SKM-1 treated with dmso at 0.1 percent for 144 hours (cell line): Measurements from ENCODE around the gene FAM199X.

Experiments used
- DNase-seq: peaks from one replicate; lab custom pipeline; 2025; ENCODE audit not compliant: unreplicated experiment; lab: John Stamatoyannopoulos, UW

FAM199X gene

DNA sequence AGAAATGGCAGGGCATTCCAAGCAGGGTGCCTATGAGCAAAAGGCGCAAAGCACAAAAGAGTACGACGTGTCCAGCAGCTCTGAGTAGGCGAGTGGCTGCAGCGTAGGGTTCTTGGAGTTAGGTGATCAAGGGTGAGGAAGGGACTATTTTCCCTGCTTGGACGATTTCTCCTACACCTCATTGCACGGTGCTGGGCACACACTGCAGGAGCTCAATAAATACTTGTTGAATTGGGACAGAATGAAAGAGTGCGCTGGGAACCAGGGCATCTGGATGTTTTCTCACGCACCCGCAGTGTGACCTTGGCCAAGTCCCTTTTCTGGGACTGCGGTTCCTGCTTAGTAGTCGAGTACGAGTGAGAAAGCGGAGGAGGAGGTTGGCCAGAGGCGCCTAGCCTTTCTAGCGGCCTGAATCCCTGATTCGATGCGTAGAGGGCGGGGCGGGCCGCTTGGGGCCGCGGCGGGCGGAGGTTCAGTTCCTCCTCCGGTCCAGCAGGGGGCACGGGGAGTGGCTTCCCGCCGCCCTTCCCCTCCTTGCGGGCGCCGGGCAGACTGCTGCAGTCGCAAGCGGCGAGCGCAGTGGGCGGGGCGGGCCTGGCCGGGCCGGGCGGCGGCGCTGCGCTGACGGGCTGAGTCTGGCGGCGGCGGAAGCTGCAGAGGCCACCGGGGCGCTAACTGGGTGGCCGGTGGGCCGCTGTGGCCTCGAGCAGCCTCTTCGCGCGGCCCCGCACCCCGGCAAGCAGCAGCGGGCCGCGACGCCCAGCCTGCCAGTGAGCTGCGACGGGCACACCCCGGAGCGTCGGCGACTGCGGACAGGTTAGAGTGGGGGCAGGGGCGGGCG, at the start of gene FAM199X:
Gene FAM199X (plus strand): TSS at position 560 of the 841 bp plus-strand sequence. CDS start 333 bp downstream, outside the sequence.
- peak; percentile 76 for DNase-seq

DNA sequence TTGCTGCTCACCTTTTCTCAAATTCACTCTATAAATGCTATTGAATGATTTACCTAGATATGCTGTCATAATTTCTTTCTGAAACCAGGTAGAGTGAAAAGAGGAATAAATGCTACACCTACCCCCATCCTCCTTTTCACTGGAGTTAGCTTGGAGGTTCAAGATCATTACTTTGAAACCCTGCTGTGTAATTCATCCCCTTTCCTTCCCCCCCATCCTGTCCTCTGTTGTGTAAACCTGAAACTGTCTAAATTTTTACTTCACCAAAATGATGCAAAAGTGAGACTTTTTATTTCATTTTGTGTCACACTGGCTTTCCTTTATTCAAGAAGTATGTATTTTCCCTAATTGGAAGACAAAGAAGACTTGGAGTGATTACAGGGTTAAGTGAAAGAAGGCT, 48.5 kb upstream of the FAM199X start:
- DNase-seq: no peak

DNA sequence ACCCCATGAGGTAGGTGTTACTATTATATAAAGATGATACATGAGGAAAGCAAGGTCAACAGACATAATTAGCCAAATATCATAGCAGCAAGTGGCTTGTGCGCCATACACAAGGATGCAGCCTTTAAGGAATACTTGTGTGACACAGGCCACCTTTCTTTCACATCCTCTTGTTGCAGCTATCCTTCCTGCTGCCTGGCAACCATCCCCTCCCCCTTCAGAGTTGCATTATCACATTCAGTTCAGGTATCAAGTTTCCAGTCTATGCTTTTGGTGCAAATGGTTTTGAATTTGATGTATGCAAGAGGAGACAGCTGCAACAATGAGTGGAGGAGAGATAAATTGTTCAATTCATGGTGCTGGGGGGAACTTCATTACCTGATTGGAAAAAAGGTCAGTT, 47.5 kb upstream of the FAM199X start:
- no peak for DNase-seq

DNA sequence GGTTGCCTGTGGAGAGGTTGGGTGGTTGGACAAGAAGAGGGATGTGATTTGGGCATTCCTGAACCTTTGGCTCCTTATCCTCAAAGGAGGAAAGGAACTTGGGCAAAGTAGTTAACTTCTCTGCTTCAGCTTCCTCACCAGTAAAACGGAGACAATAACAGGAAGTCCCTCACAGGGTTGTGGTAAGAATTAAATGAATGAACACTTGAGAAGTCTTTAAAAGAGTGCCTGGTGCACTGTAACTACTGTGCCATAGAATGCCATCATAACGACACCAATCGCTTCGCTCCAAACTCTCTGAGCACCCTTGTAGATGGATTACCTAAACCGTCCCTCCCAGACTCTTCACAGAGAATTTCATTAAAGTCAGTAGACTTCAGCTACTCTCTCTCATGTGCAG, 43.4 kb upstream of the FAM199X start:
- DNase-seq: peak; percentile 29

DNA sequence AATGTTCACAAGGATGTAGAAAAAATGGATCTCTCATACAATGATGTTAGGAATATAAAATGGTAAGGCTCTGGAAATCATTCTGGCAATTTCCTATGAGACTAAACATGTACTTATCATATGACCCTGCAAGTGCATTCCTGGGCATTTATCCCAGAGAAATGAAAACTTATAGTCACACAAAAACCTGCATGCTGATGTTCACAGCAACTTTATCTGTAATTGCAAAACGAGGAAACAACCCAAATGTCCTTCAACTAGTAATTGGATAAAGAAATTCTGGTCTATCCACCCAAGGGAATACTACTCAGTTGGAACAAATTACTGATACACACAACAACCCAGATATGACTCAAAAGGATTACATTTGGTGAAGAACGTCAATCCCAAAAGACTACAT, 39.4 kb upstream of the FAM199X start:
- DNase-seq: no peak

DNA sequence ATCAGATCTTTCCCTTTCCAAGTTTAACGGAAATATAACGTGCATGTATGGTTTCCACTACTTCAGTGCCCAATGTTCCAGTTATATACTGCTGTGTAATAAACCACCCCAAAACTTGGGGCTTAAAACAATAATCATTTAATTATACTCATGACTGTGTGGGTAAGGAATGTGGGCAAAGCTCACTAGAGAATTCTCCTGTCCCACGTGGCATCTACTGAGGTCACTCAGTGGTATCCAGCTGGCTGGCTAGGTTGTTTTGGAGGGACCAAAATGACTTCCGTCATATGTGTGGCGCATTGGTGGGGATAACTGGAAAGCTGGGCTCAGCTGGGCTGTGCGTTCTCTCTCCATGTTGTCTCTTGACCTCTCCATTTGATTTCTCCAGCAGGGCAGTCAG, 35.4 kb upstream of the FAM199X start:
- no peak for DNase-seq

DNA sequence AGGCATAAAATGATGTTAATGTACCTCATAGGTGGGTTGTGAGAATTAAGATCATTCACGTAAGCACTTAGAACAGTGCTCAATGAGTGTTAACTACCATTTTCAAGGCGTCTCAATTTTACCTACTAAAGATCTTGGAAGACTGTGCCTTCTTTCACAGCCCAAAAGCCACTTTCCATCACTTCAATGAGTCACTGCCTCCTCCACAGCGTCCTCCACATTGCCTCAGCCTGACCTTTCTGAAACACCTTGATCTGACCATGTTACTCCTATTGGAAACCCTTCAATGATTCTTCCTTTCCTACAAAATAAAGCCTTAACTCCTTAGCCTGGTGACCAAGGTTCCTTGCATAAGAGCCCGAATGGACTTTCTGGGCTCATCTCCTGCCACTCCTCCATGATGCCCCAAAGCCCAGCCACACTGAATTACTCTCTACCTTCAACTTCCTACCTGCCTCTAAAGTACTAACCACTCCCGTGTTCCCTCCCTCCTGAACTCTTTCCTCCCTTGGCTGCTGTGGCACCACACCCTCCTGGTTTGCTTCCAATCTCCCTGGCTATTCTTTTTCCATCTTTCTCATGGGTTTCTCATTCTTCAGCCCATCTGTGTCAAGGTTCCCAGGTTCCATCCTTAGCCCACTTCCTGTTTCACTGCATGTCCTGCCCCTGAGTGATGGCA, 31.5 kb upstream of the FAM199X start:
- DNase-seq: no peak

DNA sequence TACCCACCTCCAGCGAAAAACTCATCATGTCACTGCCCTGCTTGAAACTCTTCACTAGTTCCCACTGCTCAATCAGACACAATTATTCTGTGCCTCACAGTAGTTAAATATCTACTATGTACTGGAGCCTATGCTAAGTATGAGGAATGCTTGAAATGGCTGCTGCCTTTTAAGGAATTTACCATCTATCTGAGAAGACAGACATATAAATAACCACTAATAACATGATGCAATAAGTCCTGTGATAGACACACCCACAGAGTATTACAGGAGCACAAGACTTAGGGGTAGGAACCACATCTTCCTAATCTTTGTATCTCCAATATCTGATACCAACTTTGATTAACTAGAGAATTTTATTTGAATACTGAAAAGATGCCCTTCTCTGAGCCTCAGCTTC, 30.6 kb upstream of the FAM199X start:
- no peak for DNase-seq

DNA sequence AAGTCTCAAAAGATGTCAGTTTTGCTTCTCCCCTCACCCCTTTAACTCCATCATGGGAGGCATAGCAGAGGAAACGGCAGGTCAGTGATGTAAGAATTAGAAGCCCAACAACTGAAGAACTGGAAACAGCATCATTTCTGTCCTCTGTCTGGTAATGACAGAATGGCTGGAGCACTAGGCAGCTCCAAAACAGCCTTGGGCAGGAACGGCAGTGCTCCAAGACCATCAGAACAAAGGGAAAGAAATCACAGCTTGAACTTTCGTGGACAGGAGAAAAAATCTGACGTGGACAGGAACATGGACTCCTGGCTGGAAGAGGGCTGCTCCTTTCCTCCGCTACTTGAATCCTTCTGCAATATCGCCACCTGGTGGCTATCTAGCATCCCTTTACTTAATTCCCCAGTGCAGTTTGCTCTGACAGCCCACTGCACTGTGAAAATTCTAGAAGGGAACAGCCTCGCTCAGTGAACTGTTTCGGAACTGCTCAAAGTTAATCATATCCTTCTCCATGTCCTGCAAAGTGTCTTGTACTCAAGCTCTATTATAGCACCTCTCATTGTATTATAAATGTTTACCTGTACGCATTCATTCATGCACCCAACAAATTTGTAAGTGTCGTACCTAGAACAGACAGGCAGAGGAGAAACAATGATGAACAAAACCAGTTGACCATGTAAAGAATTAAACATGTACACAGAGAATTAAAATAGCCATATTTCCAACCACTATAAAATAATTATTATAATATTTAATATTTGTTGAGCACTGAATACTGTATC, 29.8 kb upstream of the FAM199X start:
- DNase-seq: peak; percentile 47

DNA sequence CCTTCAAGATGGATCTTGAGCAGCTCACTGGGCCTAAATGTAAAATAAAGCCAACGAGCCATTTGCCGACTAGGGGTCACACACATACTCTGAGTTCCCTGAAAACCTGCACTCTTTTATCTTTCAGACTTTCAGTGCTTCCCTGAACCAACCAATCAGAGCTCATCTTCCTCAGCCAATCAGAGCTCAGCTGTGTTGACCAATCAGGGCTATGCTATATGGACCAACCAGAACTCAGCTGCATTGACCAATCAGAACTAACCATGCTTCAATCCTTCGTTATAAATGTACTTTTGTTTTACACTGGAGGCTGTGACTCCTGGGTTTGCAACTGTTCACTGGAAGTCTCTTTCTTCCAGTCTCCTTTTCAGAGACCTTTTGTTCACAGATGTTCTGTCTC, 28.8 kb upstream of the FAM199X start:
- DNase-seq: no peak

DNA sequence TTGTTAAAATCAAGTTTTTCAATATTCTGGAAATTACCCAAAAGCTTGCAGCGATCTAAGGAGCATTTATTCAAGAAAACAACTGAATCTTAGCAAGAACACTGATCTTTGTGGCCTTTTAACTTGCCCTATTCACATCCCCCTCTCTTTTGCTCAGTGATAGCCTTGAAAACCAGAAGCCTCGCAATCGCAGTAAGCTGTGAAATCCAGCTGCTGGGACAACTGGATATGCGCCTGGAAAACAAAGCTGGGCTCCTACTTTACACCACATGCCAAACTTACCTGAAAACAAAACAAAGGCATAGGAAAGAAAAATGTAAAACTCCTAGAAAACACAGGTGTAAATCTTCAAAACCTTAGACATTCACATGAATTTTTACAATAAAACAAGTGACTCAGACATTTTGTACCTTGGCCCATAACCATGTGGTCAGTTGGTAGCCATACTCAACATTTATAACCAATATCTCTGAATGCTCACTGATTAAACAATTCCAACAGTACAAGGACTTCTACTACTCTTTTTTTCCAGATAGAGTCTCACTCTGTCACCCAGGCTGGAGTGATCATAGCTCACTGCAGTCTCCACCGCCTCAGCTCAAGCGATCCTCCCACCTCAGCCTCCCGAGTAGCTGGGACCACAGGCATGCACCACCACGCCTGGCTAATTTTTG, 25.0 kb upstream of the FAM199X start:
- DNase-seq: no peak

DNA sequence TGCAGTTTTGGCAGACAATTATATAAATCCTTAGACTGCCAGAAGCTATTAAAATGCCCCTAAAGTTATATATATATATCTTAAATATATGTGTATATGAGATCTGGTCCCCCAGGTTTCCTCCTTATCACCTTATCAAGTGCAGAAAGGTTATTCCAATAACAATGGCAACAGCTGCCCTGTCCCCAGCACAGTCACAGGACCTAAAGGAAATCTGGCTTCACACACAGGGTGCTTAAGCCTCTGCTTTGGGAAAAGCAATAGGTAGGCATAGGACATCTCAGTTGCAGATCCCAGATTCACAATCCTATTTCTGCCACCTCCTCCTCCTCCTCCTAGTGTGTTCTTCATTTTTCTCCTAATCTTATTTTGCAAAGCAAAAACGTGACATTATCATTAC, 15.2 kb upstream of the FAM199X start:
- DNase-seq: no peak

DNA sequence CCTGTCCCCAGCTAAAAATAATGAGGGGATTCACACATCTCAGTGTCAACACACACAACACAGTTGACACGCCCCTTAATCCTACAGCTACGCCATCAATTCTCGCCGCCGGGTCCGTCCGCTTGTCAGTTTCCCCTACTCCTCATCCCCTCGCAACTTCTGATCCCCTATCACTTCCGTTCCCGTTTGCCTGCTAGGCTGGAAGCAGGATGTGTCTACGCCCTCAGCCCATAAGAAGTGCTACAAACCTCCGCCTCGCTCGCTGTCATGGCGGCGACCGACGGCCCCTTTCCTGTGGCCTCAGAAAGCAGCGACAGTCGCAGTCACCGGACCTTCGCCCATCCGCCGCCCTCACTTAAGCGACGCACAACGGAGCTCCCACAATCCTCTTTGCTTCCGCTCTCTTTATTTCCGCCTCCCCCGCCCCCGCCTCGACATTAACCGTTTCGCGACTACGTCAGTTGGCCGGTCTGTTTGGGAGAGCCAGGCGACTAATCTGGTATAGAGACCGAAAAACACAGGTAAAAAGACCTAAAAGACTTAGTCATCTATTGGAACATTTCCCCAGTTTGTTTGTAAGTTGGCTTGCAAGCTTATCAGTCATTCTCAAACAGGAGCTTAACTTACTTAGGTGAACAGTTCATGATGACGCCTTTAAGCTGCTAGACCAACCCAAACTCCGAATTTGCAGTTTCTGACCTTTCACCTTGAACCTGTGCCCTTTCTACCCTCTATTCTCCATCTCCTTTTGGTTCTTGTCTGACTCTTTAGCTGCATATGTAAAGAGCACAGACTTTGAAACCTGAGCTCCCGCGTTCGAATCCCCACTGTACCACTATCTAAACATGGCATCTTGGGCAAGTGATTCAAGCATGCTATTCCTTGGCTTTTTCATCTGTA, 9.4 kb upstream of the FAM199X start, which contains the start of gene SLC25A53:
Gene SLC25A53 (minus strand): TSS at position 380 of the 900 bp plus-strand sequence. CDS start 51,752 bp downstream, outside the sequence.
- peak; percentile 77 for DNase-seq

DNA sequence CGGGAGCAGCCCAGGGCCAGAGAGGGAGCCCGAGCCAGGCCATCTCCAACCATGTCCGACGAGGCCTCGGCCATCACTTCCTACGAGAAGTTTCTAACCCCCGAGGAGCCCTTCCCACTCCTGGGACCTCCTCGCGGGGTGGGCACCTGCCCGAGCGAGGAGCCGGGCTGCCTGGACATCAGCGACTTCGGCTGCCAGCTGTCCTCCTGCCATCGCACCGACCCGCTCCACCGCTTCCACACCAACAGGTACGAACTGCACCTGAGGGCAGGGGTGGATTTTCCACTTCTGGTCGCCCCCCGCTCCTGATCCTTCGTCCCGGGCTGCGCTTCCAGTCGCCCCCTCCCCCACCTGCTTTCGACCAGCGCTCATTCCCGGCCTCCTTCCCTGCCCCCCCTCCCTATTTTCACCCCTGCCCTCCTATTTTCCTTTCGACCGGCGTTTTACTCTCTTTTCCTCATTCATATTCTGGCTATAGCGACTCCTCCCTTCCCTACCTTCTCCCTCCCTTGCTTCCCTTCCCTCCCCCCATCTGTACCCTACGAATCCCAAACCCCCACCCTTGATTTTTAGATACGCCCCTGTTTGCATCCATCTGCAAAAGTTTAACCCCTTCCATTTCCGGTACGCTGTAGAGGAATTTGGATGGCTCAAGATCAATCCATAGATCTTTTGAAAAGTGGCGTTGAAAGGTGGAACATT, 633 bp downstream of the FAM199X start:
- DNase-seq: no peak

DNA sequence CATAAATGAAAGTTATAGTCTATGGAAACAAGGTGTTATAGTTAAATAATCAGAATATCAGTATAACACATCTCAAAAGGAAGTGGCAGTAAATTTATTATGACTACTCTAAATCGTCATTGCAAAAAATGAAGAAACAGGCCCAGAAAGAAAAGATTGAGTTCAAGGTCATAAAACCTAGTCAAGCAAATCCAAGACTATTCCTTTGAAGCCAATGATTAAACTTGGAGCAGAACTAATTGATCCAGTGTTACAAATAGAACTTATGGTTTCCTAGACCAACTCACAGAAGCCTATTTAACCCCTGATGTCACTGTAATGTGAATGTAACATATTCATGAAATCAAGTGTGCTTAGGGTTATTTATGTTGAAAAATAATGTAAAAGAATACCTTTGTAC, 1.9 kb downstream of the FAM199X start:
- DNase-seq: no peak

DNA sequence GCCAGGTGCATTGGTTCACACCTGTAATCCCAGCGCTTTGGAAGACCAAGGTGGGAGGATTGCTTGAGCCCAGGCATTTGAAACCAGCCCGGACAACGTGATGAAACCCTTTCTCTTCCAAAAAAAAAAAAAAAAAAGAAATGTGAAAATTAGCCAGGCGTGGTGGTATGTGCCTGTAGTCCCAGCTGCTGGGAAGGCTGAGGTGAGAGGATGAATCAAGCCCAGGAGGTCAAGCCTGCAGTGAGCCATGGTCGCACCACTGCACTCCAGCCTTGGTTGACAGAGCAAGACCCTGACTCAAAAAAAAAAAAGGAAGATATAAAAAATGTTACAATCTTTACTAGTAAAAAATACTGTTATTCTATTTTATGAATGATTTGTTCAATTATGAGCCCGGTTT, 5.9 kb downstream of the FAM199X start:
- DNase-seq: no peak

DNA sequence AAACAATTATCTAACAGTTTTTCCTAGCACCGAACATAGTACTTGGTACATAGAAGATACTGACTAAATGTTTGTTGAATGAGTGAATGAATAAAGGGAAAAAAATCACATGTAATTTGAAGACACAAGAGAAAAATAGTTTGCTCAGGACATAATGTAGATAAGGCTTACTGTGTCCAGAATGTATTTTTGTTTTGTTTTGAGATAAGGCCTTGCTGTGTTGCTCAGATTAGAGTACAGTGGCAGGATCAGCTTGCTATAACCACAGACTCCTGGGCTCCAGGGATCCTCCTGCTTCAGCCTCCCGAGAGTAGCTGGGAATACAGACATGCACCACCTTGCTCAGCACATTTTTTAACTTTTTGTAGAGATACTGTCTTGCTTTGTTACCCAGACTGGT, 6.5 kb downstream of the FAM199X start:
- DNase-seq: no peak

DNA sequence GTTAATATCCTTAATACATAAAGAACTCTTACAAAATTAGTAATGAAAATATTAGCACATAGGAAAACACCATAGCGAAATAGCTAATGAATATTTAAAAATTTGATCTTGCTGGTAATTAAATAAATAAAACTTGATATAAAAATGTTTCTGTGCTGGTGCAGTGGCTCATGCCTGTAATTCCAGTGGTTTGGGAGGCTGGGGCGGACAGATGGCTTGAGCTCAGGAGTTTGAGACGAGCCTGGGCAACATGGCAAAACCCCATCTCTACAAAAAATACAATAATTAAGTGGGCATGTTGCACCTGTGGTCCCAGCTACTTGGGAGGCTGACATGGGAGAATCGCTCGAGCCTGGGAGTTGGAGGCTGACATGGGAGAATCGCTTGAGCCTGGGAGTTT, 7.6 kb downstream of the FAM199X start:
- DNase-seq: no peak

DNA sequence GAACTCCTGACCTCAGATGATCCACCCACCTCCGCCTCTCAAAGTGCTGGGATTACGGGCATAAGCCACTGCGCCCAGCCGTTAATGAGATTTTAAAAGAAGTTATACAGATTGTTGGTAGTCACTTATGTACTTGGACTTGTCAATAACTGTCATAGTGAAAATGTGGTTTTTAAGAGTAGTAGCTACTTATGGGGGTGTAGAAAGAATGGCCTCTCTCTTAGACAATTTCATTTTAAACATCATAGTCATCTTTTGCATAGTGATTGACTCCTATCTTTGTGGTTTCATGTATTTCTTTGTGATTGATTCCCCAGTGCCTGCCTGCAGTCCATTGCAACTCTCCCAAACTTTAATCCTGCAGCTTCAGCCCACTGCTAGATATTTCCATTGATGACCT, 17.4 kb downstream of the FAM199X start:
- no peak for DNase-seq
